ENCODE data around the gene CAND1.

CAND1 gene

GRCh38 chr12:67299926-67300325 is 30.8 kb downstream of the CAND1 start:
- H3K27ac ChIP-seq (ENCODE audit: low read depth, low read length) = no peak overlapping the region
- no CpG with 5 or more reads among the region's 4 CpGs for WGBS (ENCODE audit: extremely low coverage, insufficient coverage, low lambda C conversion rate)

GRCh38 chr12:67302162-67302561 is 33.0 kb downstream of the CAND1 start:
- H4K8ac ChIP-seq (ENCODE audit: low read depth, low read length) = no peak overlapping the region
- no peak overlapping the region for H3K18ac ChIP-seq (ENCODE audit: low read length)
- no CpG with 5 or more reads among the region's 7 CpGs for WGBS (ENCODE audit: extremely low coverage, insufficient coverage, low lambda C conversion rate)
- no peaks in the 10 kb centered on the region for H3K4me1 ChIP-seq (ENCODE audit: control insufficient read depth, low read depth, low read length)
- no peaks in the 10 kb centered on the region for H3K79me2 ChIP-seq (ENCODE audit: control insufficient read depth, insufficient read depth, low read length)
- no peak overlapping the region for H3K9ac ChIP-seq (ENCODE audit: low read length)
- peaks cover 4% of the 10 kb centered on the region for H3K79me1 ChIP-seq (ENCODE audit: low read length)
- no peak overlapping the region for H2BK5ac ChIP-seq (ENCODE audit: low read length)
- H3K36me3 ChIP-seq (ENCODE audit: control insufficient read depth, insufficient read depth, low read length) = peaks cover 6% of the 10 kb centered on the region
- H3K27me3 ChIP-seq (ENCODE audit: insufficient read depth, low read length, poor library complexity) = no peaks in the 10 kb centered on the region
- H2BK120ac ChIP-seq (ENCODE audit: low read depth, low read length) = no peak overlapping the region
- no peak overlapping the region for H3K27ac ChIP-seq (ENCODE audit: low read depth, low read length)
- no peak overlapping the region for H4K5ac ChIP-seq (ENCODE audit: low read length)
- H3K4ac ChIP-seq (ENCODE audit: low read depth, low read length) = no peak overlapping the region
- DNase-seq = no peak
- H2BK15ac ChIP-seq (replicated peaks; ENCODE audit: low read depth) = no peak overlapping the region
- no peak overlapping the region for H3K4me2 ChIP-seq (ENCODE audit: low read length)
- no peak overlapping the region for H3K4me3 ChIP-seq (ENCODE audit: low read length)
- H3K56ac ChIP-seq (ENCODE audit: low read length) = no peak overlapping the region
- no peak overlapping the region for H3K23ac ChIP-seq (ENCODE audit: low read length)
- no peak overlapping the region for H2AK5ac ChIP-seq (ENCODE audit: low read length)

More at GRCh38 chr12:67299926-67300325, 30.8 kb downstream of the CAND1 start:
- no peaks in the 10 kb centered on the region for H3K4me1 ChIP-seq (ENCODE audit: control insufficient read depth, low read depth, low read length)
- H4K8ac ChIP-seq (ENCODE audit: low read depth, low read length) = no peak overlapping the region
- H2BK120ac ChIP-seq (ENCODE audit: low read depth, low read length) = no peak overlapping the region
- H3K79me1 ChIP-seq (ENCODE audit: low read length) = peaks cover 4% of the 10 kb centered on the region
- H3K18ac ChIP-seq (ENCODE audit: low read length) = no peak overlapping the region
- DNase-seq = no peak
- no peak overlapping the region for H3K4me3 ChIP-seq (ENCODE audit: low read length)
- no peak overlapping the region for H3K4ac ChIP-seq (ENCODE audit: low read depth, low read length)
- H2BK5ac ChIP-seq (ENCODE audit: low read length) = no peak overlapping the region
- H3K27me3 ChIP-seq (ENCODE audit: insufficient read depth, low read length, poor library complexity) = no peaks in the 10 kb centered on the region
- H2AK5ac ChIP-seq (ENCODE audit: low read length) = no peak overlapping the region
- no peak overlapping the region for H3K4me2 ChIP-seq (ENCODE audit: low read length)
- no peak overlapping the region for H2BK15ac ChIP-seq (replicated peaks; ENCODE audit: low read depth)
- no peak overlapping the region for H3K9ac ChIP-seq (ENCODE audit: low read length)
- no peaks in the 10 kb centered on the region for H3K79me2 ChIP-seq (ENCODE audit: control insufficient read depth, insufficient read depth, low read length)
- no peak overlapping the region for H3K56ac ChIP-seq (ENCODE audit: low read length)
- H3K23ac ChIP-seq (ENCODE audit: low read length) = no peak overlapping the region
- no peak overlapping the region for H4K5ac ChIP-seq (ENCODE audit: low read length)
- H3K36me3 ChIP-seq (ENCODE audit: control insufficient read depth, insufficient read depth, low read length) = peaks cover 3% of the 10 kb centered on the region

- no peak overlapping the region for H2BK15ac ChIP-seq (replicated peaks; ENCODE audit: low read depth)
- no peak overlapping the region for H3K18ac ChIP-seq (ENCODE audit: low read length)
- H3K36me3 ChIP-seq (ENCODE audit: control insufficient read depth, insufficient read depth, low read length) = peaks cover 7% of the 10 kb centered on the region
- no peak overlapping the region for H3K23ac ChIP-seq (ENCODE audit: low read length)
- H4K8ac ChIP-seq (ENCODE audit: low read depth, low read length) = no peak overlapping the region
- H3K79me2 ChIP-seq (ENCODE audit: control insufficient read depth, insufficient read depth, low read length) = no peaks in the 10 kb centered on the region
- H3K4ac ChIP-seq (ENCODE audit: low read depth, low read length) = no peak overlapping the region
- H3K4me3 ChIP-seq (ENCODE audit: low read length) = no peak overlapping the region
- H3K56ac ChIP-seq (ENCODE audit: low read length) = no peak overlapping the region
- H3K9ac ChIP-seq (ENCODE audit: low read length) = no peak overlapping the region
- no peak for DNase-seq
- H3K27me3 ChIP-seq (ENCODE audit: insufficient read depth, low read length, poor library complexity) = no peaks in the 10 kb centered on the region
- H3K79me1 ChIP-seq (ENCODE audit: low read length) = peaks cover 3% of the 10 kb centered on the region
- H2AK5ac ChIP-seq (ENCODE audit: low read length) = no peak overlapping the region
- no peak overlapping the region for H3K4me2 ChIP-seq (ENCODE audit: low read length)
- no peak overlapping the region for H2BK5ac ChIP-seq (ENCODE audit: low read length)
- no CpG with 5 or more reads among the region's 1 CpG for WGBS (ENCODE audit: extremely low coverage, insufficient coverage, low lambda C conversion rate)
- H2BK120ac ChIP-seq (ENCODE audit: low read depth, low read length) = no peak overlapping the region
- no peak overlapping the region for H4K5ac ChIP-seq (ENCODE audit: low read length)
- H3K4me1 ChIP-seq (ENCODE audit: control insufficient read depth, low read depth, low read length) = no peaks in the 10 kb centered on the region
- no peak overlapping the region for H3K27ac ChIP-seq (ENCODE audit: low read depth, low read length)
These were observed 36.4 kb downstream of the CAND1 start for GRCh38 chr12:67305544-67305943.

- H2BK5ac ChIP-seq (ENCODE audit: low read length) = no peak overlapping the region
- DNase-seq = no peak
- no peaks in the 10 kb centered on the region for H3K27me3 ChIP-seq (ENCODE audit: insufficient read depth, low read length, poor library complexity)
- no peak overlapping the region for H3K4ac ChIP-seq (ENCODE audit: low read depth, low read length)
- no peak overlapping the region for H3K27ac ChIP-seq (ENCODE audit: low read depth, low read length)
- H3K9ac ChIP-seq (ENCODE audit: low read length) = no peak overlapping the region
- no peak overlapping the region for H3K56ac ChIP-seq (ENCODE audit: low read length)
- no peaks in the 10 kb centered on the region for H3K4me1 ChIP-seq (ENCODE audit: control insufficient read depth, low read depth, low read length)
- no peak overlapping the region for H3K18ac ChIP-seq (ENCODE audit: low read length)
- peaks cover 7% of the 10 kb centered on the region for H3K36me3 ChIP-seq (ENCODE audit: control insufficient read depth, insufficient read depth, low read length)
- peaks cover 3% of the 10 kb centered on the region for H3K79me1 ChIP-seq (ENCODE audit: low read length)
- H2AK5ac ChIP-seq (ENCODE audit: low read length) = no peak overlapping the region
- H3K23ac ChIP-seq (ENCODE audit: low read length) = no peak overlapping the region
- WGBS (ENCODE audit: extremely low coverage, insufficient coverage, low lambda C conversion rate) = 100% methylated on average over 1 of the region's 2 CpGs
- H3K4me2 ChIP-seq (ENCODE audit: low read length) = no peak overlapping the region
- H2BK15ac ChIP-seq (replicated peaks; ENCODE audit: low read depth) = no peak overlapping the region
- H3K4me3 ChIP-seq (ENCODE audit: low read length) = no peak overlapping the region
- no peak overlapping the region for H4K5ac ChIP-seq (ENCODE audit: low read length)
- no peak overlapping the region for H2BK120ac ChIP-seq (ENCODE audit: low read depth, low read length)
- H3K79me2 ChIP-seq (ENCODE audit: control insufficient read depth, insufficient read depth, low read length) = no peaks in the 10 kb centered on the region
- no peak overlapping the region for H4K8ac ChIP-seq (ENCODE audit: low read depth, low read length)
These were observed 37.6 kb downstream of the CAND1 start for GRCh38 chr12:67306712-67307111.

GRCh38 chr12:67315661-67316060 is 46.5 kb downstream of the CAND1 start:
- H2AK5ac ChIP-seq (ENCODE audit: low read length) = no peak overlapping the region
- no peak overlapping the region for H2BK5ac ChIP-seq (ENCODE audit: low read length)
- H3K18ac ChIP-seq (ENCODE audit: low read length) = no peak overlapping the region
- no peak overlapping the region for H3K56ac ChIP-seq (ENCODE audit: low read length)
- H3K79me2 ChIP-seq (ENCODE audit: control insufficient read depth, insufficient read depth, low read length) = no peaks in the 10 kb centered on the region
- H3K23ac ChIP-seq (ENCODE audit: low read length) = no peak overlapping the region
- H2BK120ac ChIP-seq (ENCODE audit: low read depth, low read length) = no peak overlapping the region
- H2BK15ac ChIP-seq (replicated peaks; ENCODE audit: low read depth) = no peak overlapping the region
- no peaks in the 10 kb centered on the region for H3K36me3 ChIP-seq (ENCODE audit: control insufficient read depth, insufficient read depth, low read length)
- H3K4me2 ChIP-seq (ENCODE audit: low read length) = no peak overlapping the region
- H3K79me1 ChIP-seq (ENCODE audit: low read length) = no peaks in the 10 kb centered on the region
- H4K5ac ChIP-seq (ENCODE audit: low read length) = no peak overlapping the region
- H3K4me1 ChIP-seq (ENCODE audit: control insufficient read depth, low read depth, low read length) = no peaks in the 10 kb centered on the region
- no peak overlapping the region for H3K4me3 ChIP-seq (ENCODE audit: low read length)
- no peak overlapping the region for H4K8ac ChIP-seq (ENCODE audit: low read depth, low read length)
- H3K4ac ChIP-seq (ENCODE audit: low read depth, low read length) = no peak overlapping the region
- no peaks in the 10 kb centered on the region for H3K27me3 ChIP-seq (ENCODE audit: insufficient read depth, low read length, poor library complexity)
- no peak overlapping the region for H3K9ac ChIP-seq (ENCODE audit: low read length)
- no peak for DNase-seq
- no peak overlapping the region for H3K27ac ChIP-seq (ENCODE audit: low read depth, low read length)
- WGBS (ENCODE audit: extremely low coverage, insufficient coverage, low lambda C conversion rate) = no CpG with 5 or more reads among the region's 1 CpG

- Histone ChIP-seq H3K56ac (ENCODE audit: low read length) (no peak overlapping the region), H2AK5ac (ENCODE audit: low read length) (no peak overlapping the region), H2BK15ac (replicated peaks; ENCODE audit: low read depth) (no peak overlapping the region), H3K23ac (ENCODE audit: low read length) (no peak overlapping the region), H3K18ac (ENCODE audit: low read length) (no peak overlapping the region), H2BK120ac (ENCODE audit: low read depth, low read length) (no peak overlapping the region), H3K9ac (ENCODE audit: low read length) (no peak overlapping the region), H3K79me2 (ENCODE audit: control insufficient read depth, insufficient read depth, low read length) (no peaks in the 10 kb centered on the region), H3K4ac (ENCODE audit: low read depth, low read length) (no peak overlapping the region), H3K4me3 (ENCODE audit: low read length) (no peak overlapping the region), H3K4me2 (ENCODE audit: low read length) (no peak overlapping the region), H2BK5ac (ENCODE audit: low read length) (no peak overlapping the region), H3K4me1 (ENCODE audit: control insufficient read depth, low read depth, low read length) (no peaks in the 10 kb centered on the region), H3K36me3 (ENCODE audit: control insufficient read depth, insufficient read depth, low read length) (peaks cover 2% of the 10 kb centered on the region), H3K79me1 (ENCODE audit: low read length) (no peaks in the 10 kb centered on the region), H3K27ac (ENCODE audit: low read depth, low read length) (no peak overlapping the region), H3K27me3 (ENCODE audit: insufficient read depth, low read length, poor library complexity) (no peaks in the 10 kb centered on the region), H4K5ac (ENCODE audit: low read length) (no peak overlapping the region), H4K8ac (ENCODE audit: low read depth, low read length) (no peak overlapping the region)
- no CpG with 5 or more reads among the region's 3 CpGs for WGBS (ENCODE audit: extremely low coverage, insufficient coverage, low lambda C conversion rate)
- DNase-seq = no peak
These were observed 49.6 kb downstream of the CAND1 start for GRCh38 chr12:67318786-67319185.

Data from mesendoderm (in vitro differentiated cells).